ENCODE measurements around the gene LRRC74B.
"Not testable (repeated sequence)": the region's sequence is repeated elsewhere in the genome, so short reads cannot be mapped to it uniquely, and the experiment has no call there.

The LRRC74B gene

GRCh38 chr22:21032868-21033688 lies 12.7 kb upstream of the LRRC74B start:
- H3K27ac ChIP-seq = no peak overlapping the region
- H3K36me3 ChIP-seq = no peaks in the 10 kb centered on the region
- TF ChIP-seq CTCF (IDR thresholded peaks at IDR 0.05) = no peak
- peaks cover 0 to 21% (median 8%) of the 10 kb centered on the region in 4 donors for H3K4me1 ChIP-seq
- intact Hi-C loops (cut with DNase I; ENCODE audit: low total_unique reads) = loop anchor here (5.0 kb wide), 1 partner anchor 934 kb away; no protein-coding TSS in a partner anchor
- H3K27me3 ChIP-seq = peaks cover 0 to 51% of the 10 kb centered on the region in 2 donors
- no peak for DNase-seq
- H3K9me3 ChIP-seq = no peaks in the 10 kb centered on the region
- H3K4me3 ChIP-seq = no peak overlapping the region

- Histone ChIP-seq H3K36me3 (no peaks in the 10 kb centered on the region), H3K4me1 (peaks cover 0 to 29% (median 8%) of the 10 kb centered on the region in 4 donors), H3K9me3 (no peaks in the 10 kb centered on the region), H3K4me3 (no peak overlapping the region), H3K27me3 (peaks cover 0 to 43% of the 10 kb centered on the region in 2 donors), H3K27ac (no peak overlapping the region)
- no peak for DNase-seq
- intact Hi-C loops (cut with DNase I; ENCODE audit: low total_unique reads) = loop anchor here (5.0 kb wide), 1 partner anchor 933 kb away; no protein-coding TSS in a partner anchor
- TF ChIP-seq CTCF (IDR thresholded peaks at IDR 0.05) = no peak
Observed at GRCh38 chr22:21033895-21034294, 11.9 kb upstream of the LRRC74B start.

GRCh38 chr22:21034989-21035388 lies 10.8 kb upstream of the LRRC74B start:
- H3K9me3 ChIP-seq = no peaks in the 10 kb centered on the region
- H3K27ac ChIP-seq = no peak overlapping the region
- intact Hi-C loops (cut with DNase I; ENCODE audit: low total_unique reads) = loop anchor here (5.0 kb wide), 1 partner anchor 932 kb away; no protein-coding TSS in a partner anchor
- no peak for TF ChIP-seq CTCF (IDR thresholded peaks at IDR 0.05)
- H3K27me3 ChIP-seq = peaks cover 0 to 32% of the 10 kb centered on the region in 2 donors
- H3K36me3 ChIP-seq = no peaks in the 10 kb centered on the region
- H3K4me3 ChIP-seq = no peak overlapping the region
- no peak for DNase-seq
- peaks cover 0 to 31% (median 8%) of the 10 kb centered on the region in 4 donors for H3K4me1 ChIP-seq

GRCh38 chr22:21038405-21038804 lies 7.3 kb upstream of the LRRC74B start:
- DNase-seq = no peak
- Histone ChIP-seq H3K27me3 (no peaks in the 10 kb centered on the region), H3K9me3 (no peaks in the 10 kb centered on the region), H3K4me1 (peaks cover 0 to 20% (median 0%) of the 10 kb centered on the region in 4 donors), H3K36me3 (no peaks in the 10 kb centered on the region), H3K4me3 (no peak overlapping the region), H3K27ac (peak overlapping the region in 1 of 2 donors; percentile 15)
- no peak for TF ChIP-seq CTCF (IDR thresholded peaks at IDR 0.05)
- intact Hi-C loops (cut with DNase I; ENCODE audit: low total_unique reads) = no loop called here

- intact Hi-C loops (cut with DNase I; ENCODE audit: low total_unique reads); DNase-seq; H3K27me3 ChIP-seq; H3K36me3 ChIP-seq; H3K4me3 ChIP-seq; H3K9me3 ChIP-seq; H3K27ac ChIP-seq: not testable (repeated sequence)
- H3K4me1 ChIP-seq = peaks cover 0 to 28% (median under 1%) of the 10 kb centered on the region in 4 donors
Observed at GRCh38 chr22:21039158-21039557, 6.6 kb upstream of the LRRC74B start.

- Histone ChIP-seq H3K36me3 (no peaks in the 10 kb centered on the region), H3K4me3 (no peak overlapping the region), H3K4me1 (peaks cover 0 to 46% (median 19%) of the 10 kb centered on the region in 4 donors), H3K9me3 (no peaks in the 10 kb centered on the region), H3K27me3 (no peaks in the 10 kb centered on the region), H3K27ac (no peak overlapping the region)
- intact Hi-C loops (cut with DNase I; ENCODE audit: low total_unique reads) = no loop called here
- no peak for DNase-seq
- no peak for TF ChIP-seq CTCF (IDR thresholded peaks at IDR 0.05)
Observed at GRCh38 chr22:21041937-21042336, 3.8 kb upstream of the LRRC74B start.
